Fibroblast of skin of right quadriceps (primary cell): ENCODE measurements around the gene SLC16A10.
"Not testable (repeated sequence)": the region's sequence is repeated elsewhere in the genome, so short reads cannot be mapped to it uniquely, and the experiment has no call there.

Experiments used
- DNase-seq: peaks from one replicate; pipeline ENCODE4 v3.0.0-alpha.2; 2013

SLC16A10 gene

DNA sequence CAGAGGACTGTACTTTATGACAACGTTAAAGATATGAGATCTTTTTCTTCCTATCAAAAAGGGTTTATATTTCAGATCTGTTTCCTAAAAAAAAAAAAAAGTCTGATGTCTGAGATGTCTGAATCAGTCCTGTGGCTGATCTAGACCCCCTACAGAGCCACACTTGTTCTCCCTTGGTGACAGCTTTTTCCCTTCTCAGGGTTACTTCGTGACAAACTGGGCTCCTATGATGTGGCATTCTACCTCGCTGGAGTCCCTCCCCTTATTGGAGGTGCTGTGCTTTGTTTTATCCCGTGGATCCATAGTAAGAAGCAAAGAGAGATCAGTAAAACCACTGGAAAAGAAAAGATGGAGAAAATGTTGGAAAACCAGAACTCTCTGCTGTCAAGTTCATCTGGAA lies 134.5 kb downstream of the SLC16A10 start:
- DNase-seq, result no peak

DNA sequence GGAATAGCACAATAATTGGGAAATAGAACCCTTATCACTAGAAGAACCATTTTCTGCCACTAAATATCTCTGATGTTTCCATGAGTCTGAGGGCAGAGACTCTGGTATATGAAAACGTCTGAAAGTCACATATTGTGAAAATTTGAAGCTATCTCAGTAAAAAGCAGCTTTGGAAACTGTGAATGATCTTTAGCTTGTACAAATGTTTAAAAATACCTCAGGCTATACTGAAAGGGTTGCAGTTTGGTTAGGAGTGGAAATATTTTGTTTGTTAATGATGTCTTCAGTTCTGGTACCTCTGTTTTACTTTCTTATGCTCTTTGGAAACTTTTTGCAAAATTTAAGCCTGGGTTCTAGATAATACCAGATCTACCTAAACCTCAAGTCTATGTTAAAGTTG lies 135.0 kb downstream of the SLC16A10 start:
- no peak for DNase-seq

GRCh38 chr6:111228094-111228493 lies 140.8 kb downstream of the SLC16A10 start:
- DNase-seq, result no peak

DNA sequence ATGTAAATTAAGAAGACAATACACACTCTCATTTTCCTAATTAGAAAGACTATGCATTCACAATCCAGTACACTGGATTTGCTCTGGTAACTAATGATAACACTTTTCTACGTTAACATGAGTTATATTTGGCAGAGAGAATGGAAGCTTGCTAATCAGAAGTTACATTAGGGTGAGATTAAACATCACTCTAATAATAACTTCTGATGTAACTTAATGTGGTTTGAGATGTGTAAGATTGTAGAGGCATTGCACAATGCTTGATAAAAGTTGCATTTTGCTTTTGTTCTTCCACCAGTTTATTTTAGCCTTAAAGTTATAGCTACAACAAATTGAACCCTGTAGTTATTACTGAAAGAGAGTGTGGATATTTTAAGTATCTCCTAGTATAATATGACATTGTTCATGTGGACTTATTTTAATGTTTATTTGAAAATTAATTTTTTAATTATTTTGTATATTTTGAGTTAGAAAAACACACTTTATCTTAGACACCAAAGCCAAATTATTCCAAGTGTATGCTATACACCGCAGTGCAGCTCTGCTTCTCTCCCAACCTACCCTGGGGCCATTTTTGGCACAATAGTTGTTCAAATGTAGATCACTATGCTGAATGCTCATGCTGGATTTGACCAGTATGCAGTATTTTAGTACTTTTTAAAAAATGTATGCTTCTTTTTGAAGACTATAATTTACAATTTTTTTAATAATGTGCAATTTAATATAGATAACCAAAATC lies 143.2 kb downstream of the SLC16A10 start:
- peak; percentile 81 for DNase-seq

DNA sequence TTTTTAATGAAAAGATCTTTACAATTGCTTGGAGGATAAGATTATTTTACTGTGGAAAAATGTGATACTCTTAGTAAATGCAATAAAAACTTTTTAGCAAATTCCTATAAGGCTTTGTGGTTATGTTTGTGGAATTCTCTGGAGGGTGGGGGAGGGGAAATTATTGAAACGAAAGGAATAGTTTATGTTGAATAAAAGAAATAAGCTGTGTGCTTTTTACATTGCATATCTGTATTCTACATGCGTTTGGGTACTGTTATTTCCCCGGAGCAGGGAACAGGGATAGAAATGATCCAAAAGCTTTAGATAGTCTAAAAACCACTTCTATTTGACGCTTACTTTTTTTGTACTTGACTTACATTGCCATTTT lies 143.8 kb downstream of the SLC16A10 start:
- DNase-seq, result peak; percentile 79

- no peak for DNase-seq
Measured at GRCh38 chr6:111237852-111238251, 150.5 kb downstream of the SLC16A10 start.

- peak; percentile 29 for DNase-seq
Measured at GRCh38 chr6:111238464-111239119, 151.3 kb downstream of the SLC16A10 start.

- no peak for DNase-seq
Measured at GRCh38 chr6:111239461-111239860, 152.2 kb downstream of the SLC16A10 start.

DNA sequence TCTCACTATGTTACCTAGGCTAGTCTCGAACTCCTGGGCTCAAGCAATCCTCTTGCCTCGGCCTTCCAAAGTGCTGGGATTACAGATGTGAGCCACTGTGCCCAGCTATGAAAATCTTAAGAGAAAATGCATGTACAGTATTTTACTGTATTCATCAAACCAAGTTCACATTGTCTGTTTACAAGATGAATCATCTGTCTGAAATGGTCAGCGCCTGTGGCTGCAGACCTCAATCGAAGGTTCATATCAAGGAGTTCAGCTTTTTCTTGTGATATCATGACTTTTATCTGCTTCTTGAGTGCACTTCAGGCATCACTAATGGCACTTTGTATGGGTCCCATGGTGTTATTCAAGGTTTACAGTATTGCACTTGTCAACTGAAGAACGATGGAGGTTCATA lies 155.1 kb downstream of the SLC16A10 start:
- no peak for DNase-seq

DNA sequence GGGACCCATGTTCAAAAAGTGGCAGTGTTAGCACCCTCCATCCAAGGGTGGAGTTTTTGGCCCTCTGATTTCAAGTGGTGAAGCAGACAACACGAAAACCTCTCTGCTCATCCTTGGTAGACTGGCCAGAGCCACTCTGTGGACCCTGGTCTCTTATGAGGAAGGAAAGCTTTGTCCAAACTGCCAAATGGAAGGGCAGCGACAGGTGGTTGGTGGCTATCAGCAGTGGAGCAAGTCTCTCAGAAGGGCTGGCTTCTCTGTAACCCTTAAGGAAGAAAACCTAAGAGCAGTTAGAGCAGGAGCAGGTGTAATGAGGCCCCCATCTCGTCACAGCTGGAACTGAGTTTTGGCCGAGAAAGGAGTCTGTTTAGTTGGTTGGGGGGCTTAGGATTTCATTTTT lies 155.8 kb downstream of the SLC16A10 start:
- no peak for DNase-seq

DNA sequence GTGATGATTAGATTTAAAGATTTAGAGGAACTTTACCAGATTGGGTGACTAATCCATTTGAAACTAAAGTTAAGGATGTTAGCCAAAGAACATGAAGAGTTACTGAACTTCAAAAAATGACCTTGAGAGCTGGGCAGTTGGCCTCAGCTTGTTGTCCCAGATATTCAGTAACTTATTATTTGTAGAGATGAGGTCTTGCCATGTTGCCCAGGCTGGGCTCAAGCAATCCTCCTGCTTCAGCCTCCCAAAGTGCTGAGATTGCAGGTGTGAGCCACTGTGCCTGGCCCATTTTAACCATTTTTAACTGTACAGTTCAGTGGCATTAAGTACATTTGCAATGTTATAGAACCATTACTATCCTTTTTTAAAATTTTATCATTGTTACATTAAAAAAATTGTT lies 161.5 kb downstream of the SLC16A10 start:
- DNase-seq, result no peak

DNA sequence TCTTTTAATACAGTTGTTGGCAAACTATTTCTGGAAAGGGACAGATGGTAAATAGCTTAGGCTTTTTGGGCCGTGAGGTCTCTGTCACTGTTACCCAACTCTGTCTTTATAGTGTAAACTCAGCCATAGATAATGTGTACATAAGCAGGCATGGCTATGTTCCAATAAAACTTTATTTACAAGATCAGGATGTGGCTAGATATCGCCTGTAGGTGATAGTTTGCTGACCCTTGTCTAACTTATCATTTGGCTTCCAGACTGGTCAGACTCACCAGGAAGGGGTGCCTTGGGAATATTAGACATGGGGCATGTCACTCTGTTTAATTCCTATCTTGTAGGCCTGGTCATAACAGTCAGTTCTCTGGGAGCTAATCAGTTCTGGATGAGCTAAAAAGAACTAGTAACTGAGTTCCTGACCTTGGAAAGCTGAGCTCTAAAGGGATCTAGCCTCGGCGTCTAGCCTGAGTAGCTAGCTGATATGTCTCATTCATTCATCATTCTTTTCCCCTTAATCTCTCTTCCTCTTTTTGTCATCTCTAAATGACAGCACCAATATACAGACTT lies 163.6 kb downstream of the SLC16A10 start:
- no peak for DNase-seq

DNA sequence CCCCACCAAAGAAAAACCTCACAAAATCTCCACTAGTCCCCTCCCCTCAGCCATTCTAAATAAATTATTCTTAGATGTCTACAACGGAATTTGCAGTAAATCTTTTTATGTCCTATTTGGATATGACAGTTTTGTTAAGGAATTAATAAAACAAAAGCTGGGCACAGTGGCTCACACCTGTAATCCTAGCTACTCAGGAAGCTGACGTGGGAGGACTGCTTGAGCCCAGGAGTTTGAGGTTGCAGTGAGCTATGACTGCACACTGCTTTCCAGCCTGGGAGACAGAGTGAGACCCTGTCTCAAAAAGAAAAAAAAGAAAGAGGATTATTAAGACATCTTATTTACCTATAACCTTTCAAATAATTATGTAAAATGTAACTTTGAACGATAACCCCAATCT lies 165.4 kb downstream of the SLC16A10 start:
- no peak for DNase-seq

DNA sequence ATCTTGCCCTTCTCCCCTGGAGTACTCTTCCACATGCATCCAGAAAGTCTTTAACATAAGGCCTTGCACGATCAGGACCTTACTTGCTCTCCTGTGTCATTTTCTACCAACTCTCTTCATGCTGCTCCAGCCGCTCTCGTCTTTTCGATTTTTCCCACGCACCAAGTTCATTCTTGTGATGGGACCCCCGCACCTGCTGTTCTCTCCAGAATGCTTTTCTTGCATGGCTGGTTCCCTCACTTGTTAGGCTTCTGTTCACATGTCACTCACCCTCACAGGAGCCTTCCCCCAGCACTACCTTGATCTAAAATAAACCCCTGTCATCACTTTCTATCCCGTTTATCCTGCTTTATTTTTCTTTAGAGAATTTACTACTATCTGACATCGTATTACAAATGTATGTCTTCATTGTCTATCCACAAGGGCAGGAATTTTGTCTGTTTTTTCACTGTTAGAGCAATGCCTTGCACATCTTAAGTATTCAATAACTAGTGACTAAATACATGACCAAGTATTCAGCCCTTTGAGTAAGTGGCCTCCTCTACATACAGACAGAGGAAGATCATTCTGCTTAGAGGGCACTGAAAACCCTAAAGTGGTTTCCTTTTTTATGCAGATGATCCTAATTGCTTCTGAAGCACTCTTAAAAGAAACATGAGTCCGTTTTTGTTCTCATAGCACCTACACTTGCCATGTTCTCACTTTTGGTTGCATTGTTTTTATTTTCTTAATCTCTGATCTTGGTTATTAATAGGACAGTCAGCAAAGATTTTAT lies 166.9 kb downstream of the SLC16A10 start:
- no peak for DNase-seq

GRCh38 chr6:111254779-111255166 lies 167.5 kb downstream of the SLC16A10 start:
- DNase-seq, result no peak

- DNase-seq, result not testable (repeated sequence)
Measured at GRCh38 chr6:111255838-111256237, 168.5 kb downstream of the SLC16A10 start.

DNA sequence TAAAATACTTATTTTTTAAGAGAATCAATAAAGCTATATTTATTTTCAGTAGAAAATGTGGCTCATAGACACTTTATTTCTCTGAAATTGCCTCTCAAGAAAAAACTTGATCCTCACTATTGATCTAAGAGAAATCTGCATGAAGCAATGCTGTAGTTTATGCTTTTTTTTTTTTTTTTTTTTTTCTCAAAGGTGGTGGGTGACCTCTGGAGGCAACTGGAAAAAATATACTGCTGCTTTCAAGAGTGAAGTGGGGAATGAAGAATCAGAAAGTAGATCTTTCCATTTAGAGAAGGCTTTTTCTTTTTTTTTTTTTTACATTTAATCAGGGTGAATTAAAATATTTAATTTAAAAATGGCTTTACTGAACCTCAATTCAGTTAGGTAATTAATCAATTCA lies 169.3 kb downstream of the SLC16A10 start:
- no peak for DNase-seq

DNA sequence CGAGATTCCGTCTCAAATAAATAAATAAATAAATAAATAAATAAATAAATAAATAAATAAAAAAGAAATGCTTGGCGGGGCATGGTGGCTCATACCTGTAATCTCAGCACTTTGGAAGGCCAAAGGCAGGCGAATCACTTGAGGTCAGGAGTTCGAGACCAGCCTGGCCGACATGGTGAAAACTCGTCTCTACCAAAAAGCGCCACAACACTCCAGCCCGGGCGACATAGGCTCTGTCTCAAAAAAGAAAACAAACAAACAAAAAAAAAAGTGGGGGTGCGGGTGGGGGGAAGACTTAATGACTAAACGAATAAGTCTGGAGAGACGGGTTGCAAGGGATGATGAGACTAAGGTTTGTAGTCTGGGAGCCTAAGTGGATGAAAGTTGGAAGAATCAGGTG lies 170.7 kb downstream of the SLC16A10 start:
- no peak for DNase-seq

DNA sequence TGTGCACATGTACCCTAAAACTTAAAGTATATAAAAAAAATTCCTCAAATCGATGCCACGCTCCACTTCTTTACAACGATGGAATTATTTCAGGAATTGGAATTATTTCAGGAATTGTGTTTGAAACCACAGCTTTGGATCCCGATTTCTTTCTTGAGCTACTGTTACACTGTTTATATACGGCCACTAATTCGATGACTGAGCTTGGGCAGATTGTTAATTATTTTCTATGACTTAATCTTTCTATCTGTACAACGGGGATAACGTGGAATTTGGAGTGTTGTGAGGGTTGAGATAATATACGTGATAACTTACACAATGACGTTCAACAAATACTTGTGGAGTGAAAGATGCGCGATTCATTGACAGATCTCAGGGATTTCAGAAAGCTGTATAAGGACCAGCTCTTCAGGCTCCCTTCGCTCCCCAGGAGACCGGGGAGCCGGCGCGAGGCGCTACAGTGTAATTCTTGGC lies 171.3 kb downstream of the SLC16A10 start:
- DNase-seq, result peak; percentile 59

DNA sequence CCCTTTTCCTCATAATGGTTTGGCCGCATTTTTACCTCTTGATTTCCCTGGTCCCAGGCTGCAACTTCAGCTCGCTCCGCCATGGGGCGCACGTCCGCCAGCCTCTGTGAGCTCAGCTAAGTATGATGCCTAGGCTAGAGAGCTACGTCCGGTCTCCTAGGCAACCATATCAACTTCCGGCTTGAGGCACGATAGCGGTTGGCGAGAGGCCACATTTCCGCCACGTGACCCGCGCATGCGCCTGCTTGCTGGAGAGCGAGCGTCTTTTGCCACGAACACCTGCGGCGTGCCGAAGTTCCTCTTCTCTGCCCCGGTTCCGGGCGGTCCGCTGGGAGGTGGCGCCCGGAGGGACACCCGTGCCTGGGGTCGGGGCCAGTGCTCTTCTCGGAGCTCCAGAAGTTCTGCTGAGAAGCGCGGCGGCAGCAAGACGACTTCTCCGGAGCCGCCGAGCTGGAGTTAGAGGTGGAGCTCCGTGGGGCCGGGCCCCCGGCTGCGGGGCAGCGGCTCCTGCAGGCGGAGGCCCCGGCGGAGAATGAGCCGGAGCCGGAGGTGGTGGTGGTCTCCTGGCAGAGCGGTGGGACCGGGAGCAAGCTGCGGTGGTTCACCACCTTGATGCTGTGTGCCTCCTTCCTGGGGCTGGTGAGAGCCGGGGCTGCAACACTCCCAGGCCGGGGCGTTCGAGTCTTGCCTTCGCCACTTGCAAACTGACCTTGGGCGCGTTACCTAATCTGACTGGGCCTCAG lies 172.0 kb downstream of the SLC16A10 start:
- peak; percentile 99 for DNase-seq

DNA sequence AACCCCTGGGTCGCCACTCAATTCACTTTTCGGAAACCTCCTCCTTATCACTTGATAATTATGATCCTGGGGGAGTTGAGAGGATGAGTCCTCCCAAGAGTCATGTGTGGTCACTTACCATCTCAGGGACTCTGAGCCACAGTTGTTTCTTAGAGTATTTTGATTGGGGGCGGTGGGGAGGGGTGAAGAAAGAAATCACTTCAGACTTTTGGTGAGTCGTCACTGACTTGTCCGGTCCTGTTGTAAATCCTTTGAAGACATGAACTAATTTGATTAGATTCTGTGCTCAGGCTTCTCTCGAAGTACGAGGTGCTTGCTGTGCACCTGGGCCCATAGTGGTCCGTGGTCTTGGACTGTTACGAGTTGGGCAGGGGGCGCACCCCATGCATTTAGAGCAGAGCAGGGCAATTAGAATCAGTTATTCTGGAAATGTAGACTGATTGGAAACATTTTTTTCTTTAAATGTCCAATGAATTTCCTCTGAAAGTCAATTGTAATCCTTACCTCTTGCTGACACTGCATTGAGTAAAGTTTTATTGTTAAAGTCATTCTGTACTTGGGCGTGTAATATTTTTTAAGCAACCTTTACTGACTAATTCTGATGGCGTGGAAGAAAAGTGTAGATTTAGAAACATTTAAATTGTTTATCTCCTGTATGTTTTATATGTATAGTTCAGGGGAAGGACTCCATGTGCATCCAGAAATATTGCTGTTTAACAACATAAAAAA lies 173.4 kb downstream of the SLC16A10 start:
- peak; percentile 20 for DNase-seq

DNA sequence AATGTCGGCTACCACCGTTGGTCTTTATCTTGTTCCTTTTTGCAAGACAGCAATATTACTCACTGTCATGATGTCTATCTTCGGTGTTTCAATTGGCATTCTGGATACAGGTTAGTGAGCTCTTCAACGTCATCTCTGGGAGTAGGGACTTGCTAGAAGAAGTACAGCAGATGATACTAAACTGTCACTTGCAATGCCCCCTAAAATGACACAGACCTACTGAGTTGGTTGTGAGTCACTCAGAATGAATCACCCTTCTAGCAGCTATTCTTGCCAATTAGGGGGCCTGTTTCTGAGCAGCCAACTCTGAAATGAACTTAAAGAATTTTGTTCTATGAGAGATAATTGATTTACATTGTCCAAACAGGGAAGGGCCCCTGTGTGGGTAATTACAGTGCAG lies 176.5 kb downstream of the SLC16A10 start:
- peak; percentile 78 for DNase-seq
